Activated CD4-positive, alpha-beta T cell treated with anti-CD3 and anti-CD28 coated beads for 36 hours (primary cell): ENCODE data around the gene ABCA3. TPM values are rescaled to one million over a fixed set of nuclear protein-coding genes. Genes with fewer than 3 reads are reported as not detected.
A peak's percentile ranks its signal among the peaks of the same experiment; 100 is the strongest.

Experiments
- ATAC-seq: fragments of 200-7000 bp; cut with Tn5 transposase; one replicate; pipeline ENCODE4 v1.10.0; 2021; ENCODE audit warnings: mild to moderate bottlenecking, moderate library complexity
- CTCF ChIA-PET: fragments of 350-600 bp; sonication (Branson Sonifier 250); formaldehyde crosslinking; loops from one replicate; lab custom pipeline; 2021; ENCODE audit warnings: antibody characterized with exemption; lab: Charles Lee
- POLR2A ChIA-PET: fragments of 350-600 bp; sonication (Branson Sonifier 250); formaldehyde crosslinking; loops from one replicate; lab custom pipeline; 2021; ENCODE audit warnings: antibody characterized with exemption, inconsistent platforms; lab: Charles Lee
- DNase-seq: peaks from one replicate; pipeline ENCODE4 v3.0.0-alpha.2; 2020
- H3K27ac Mint-ChIP-seq: one replicate; pipeline ENCODE4 v1.8.0; 2021; ENCODE audit warnings: mixed read lengths
- H3K27me3 Mint-ChIP-seq: one replicate; pipeline ENCODE4 v1.8.0; 2021; ENCODE audit warnings: mixed read lengths
- H3K36me3 Mint-ChIP-seq: one replicate; pipeline ENCODE4 v1.8.0; 2021; ENCODE audit warnings: low read depth, mixed read lengths
- H3K4me1 Mint-ChIP-seq: one replicate; pipeline ENCODE4 v1.8.0; 2021; ENCODE audit warnings: mixed read lengths
- H3K4me3 Mint-ChIP-seq: one replicate; pipeline ENCODE4 v1.8.0; 2021; ENCODE audit warnings: mild to moderate bottlenecking, moderate library complexity, mixed read lengths
- H3K9me3 Mint-ChIP-seq: one replicate; pipeline ENCODE4 v1.8.0; 2021; ENCODE audit warnings: low read depth, mixed read lengths
- intact Hi-C, 2 experiments: fragments of 100-400 bp; cut with DNase I in 1 of 2; cut with micrococcal nuclease in 1 of 2; formaldehyde crosslinking; loops; one replicate each; pipeline versions ENCODE4 v1.14.2 to v1.15.1; 2022 to 2024; cut with DNase I, micrococcal nuclease
- total RNA-seq, 2 experiments: library from RNA; stranded (reverse); gene quantifications; one replicate each; pipeline ENCODE4 v1.2.3, GENCODE V29; 2021

Gene ABCA3
- total RNA-seq, 2 experiments from 2014 or later, result 6.0 to 7.2 TPM

- Mint-ChIP-seq H3K27ac (no peak overlapping the region), H3K36me3 (no peaks in the 10 kb centered on the region), H3K4me1 (no peaks in the 10 kb centered on the region), H3K27me3 (peaks cover 11% of the 10 kb centered on the region), H3K4me3 (no peak overlapping the region), H3K9me3 (no peaks in the 10 kb centered on the region)
- CTCF ChIA-PET, result no interaction called here
- intact Hi-C loops, result no loop called here
- POLR2A ChIA-PET, result no interaction called here
- no peak for DNase-seq
- ATAC-seq, result no peak
These were observed 32.2 kb upstream of the ABCA3 start for GRCh38 chr16:2372684-2373083.

GRCh38 chr16:2371421-2371820 is 30.9 kb upstream of the ABCA3 start:
- Mint-ChIP-seq H3K27me3 (peaks cover 14% of the 10 kb centered on the region), H3K27ac (no peak overlapping the region), H3K9me3 (no peaks in the 10 kb centered on the region), H3K36me3 (no peaks in the 10 kb centered on the region), H3K4me1 (no peaks in the 10 kb centered on the region), H3K4me3 (no peak overlapping the region)
- POLR2A ChIA-PET, result no interaction called here
- intact Hi-C loops, result no loop called here
- DNase-seq (no peak), ATAC-seq (no peak)
- CTCF ChIA-PET, result no interaction called here

DNA sequence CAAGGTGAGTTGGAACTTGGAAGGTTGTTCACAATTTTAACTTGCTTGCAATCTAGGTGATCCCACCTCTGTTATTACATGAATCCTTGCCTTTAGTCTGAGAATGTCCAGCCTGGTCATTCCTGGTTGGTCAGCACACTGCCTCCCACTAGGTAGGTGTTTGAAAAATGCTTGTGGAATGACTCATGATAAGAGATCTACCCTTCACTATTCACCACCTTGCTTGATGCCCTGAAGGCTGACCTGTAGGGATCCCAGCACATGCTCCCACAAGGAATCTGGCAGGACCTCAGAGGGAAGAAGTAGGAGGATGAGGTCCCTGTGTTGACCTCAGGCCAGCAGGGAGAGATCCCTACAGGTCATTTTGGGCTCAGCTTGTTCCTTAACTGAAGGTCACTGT is 30.2 kb upstream of the ABCA3 start:
- CTCF ChIA-PET, result no interaction called here
- ATAC-seq (no peak), DNase-seq (no peak)
- Mint-ChIP-seq H3K4me3 (no peak overlapping the region), H3K4me1 (no peaks in the 10 kb centered on the region), H3K27me3 (peaks cover 18% of the 10 kb centered on the region), H3K36me3 (no peaks in the 10 kb centered on the region), H3K27ac (no peak overlapping the region), H3K9me3 (no peaks in the 10 kb centered on the region)
- POLR2A ChIA-PET, result no interaction called here
- intact Hi-C loops, result no loop called here

DNA sequence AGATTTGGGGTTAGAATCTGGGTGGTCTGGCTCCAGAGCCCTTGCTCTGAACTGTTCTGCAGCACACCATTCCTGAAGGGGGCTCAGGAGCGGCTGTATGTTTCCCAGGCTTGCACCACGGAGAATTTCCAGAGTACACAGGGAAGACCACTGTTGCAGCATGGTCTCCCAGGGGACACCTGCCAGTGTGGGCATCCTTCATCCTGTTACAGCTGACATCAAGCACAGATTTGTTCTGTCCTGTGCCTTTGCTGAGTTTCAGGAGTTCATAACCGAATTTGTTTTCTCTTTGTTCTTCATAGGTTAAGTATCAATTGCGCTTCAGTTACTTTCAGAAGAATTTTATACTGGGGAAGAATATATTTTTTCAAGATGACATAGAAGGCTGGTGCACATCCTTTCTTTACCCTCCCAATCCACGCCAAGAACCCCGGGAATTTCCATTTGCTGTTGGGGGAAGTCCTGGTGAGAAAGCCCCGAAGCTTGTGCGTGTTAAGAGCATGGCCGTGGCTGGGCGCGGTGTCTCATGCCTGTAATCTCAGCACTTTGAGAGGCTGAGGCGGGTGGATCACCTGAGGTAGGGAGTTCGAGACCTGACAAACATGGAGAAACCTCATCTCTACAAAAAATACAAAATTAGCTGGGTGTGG is 26.3 kb upstream of the ABCA3 start:
- no peak overlapping the region for H3K27ac Mint-ChIP-seq
- ChIA-PET CTCF (no interaction called here), POLR2A (no interaction called here)
- no peaks in the 10 kb centered on the region for H3K36me3 Mint-ChIP-seq
- DNase-seq, result peak; percentile 8
- H3K27me3 Mint-ChIP-seq, result peaks cover 30% of the 10 kb centered on the region
- H3K9me3 Mint-ChIP-seq, result no peaks in the 10 kb centered on the region
- ATAC-seq, result no peak
- no peaks in the 10 kb centered on the region for H3K4me1 Mint-ChIP-seq
- no peak overlapping the region for H3K4me3 Mint-ChIP-seq
- intact Hi-C loops, result no loop called here

- H3K4me1 Mint-ChIP-seq, result no peaks in the 10 kb centered on the region
- no peak for DNase-seq
- no peaks in the 10 kb centered on the region for H3K9me3 Mint-ChIP-seq
- intact Hi-C loops, result no loop called here
- ATAC-seq, result no peak
- no peaks in the 10 kb centered on the region for H3K36me3 Mint-ChIP-seq
- no peak overlapping the region for H3K27ac Mint-ChIP-seq
- CTCF ChIA-PET, result no interaction called here
- H3K27me3 Mint-ChIP-seq, result peaks cover 26% of the 10 kb centered on the region
- no peak overlapping the region for H3K4me3 Mint-ChIP-seq
- POLR2A ChIA-PET, result no interaction called here
These were observed 25.1 kb upstream of the ABCA3 start for GRCh38 chr16:2365397-2366294.

GRCh38 chr16:2364638-2365210 is 24.2 kb upstream of the ABCA3 start:
- intact Hi-C loops, result no loop called here
- ATAC-seq, result no peak
- POLR2A ChIA-PET, result no interaction called here
- no peaks in the 10 kb centered on the region for H3K9me3 Mint-ChIP-seq
- H3K27me3 Mint-ChIP-seq, result peaks cover 29% of the 10 kb centered on the region
- no peaks in the 10 kb centered on the region for H3K36me3 Mint-ChIP-seq
- no peak for DNase-seq
- no peaks in the 10 kb centered on the region for H3K4me1 Mint-ChIP-seq
- CTCF ChIA-PET, result no interaction called here
- no peak overlapping the region for H3K4me3 Mint-ChIP-seq
- no peak overlapping the region for H3K27ac Mint-ChIP-seq

- no peak for DNase-seq
- Mint-ChIP-seq H3K9me3 (no peaks in the 10 kb centered on the region), H3K36me3 (no peaks in the 10 kb centered on the region), H3K27me3 (peaks cover 37% of the 10 kb centered on the region), H3K27ac (no peak overlapping the region), H3K4me3 (no peak overlapping the region), H3K4me1 (no peaks in the 10 kb centered on the region)
- no peak for ATAC-seq
- ChIA-PET POLR2A (no interaction called here), CTCF (interaction anchor here (0.8 to 1.5 kb wide), 2 partner anchors 11 to 19 kb away, joined by 3 to 4 read pairs; no protein-coding TSS in a partner anchor)
- intact Hi-C loops, result no loop called here
These were observed 21.7 kb upstream of the ABCA3 start for GRCh38 chr16:2362218-2362617.

DNA sequence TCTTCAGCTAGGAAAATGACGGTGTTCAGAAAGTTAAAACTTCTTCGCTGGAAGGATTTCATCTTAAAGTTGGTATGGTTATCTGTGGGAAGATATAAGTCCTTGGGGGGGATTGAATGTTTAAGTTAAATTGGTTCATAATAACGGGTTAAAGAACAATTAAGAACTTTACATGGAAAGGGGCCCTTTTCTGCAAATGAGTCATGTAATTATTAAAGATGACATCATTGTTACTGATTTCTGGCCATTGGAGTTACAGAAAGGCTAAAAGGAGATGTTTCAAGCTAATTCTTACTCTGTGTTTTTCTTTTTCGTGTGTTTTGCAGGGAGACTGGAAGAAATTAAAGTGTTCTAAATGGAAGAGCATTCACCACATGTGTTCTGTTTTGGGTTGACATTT is 20.6 kb upstream of the ABCA3 start:
- ChIA-PET POLR2A (no interaction called here), CTCF (interaction anchor here (0.6 to 1.5 kb wide), 3 partner anchors 10 to 54 kb away, joined by 3 to 4 read pairs (median 4); no protein-coding TSS in a partner anchor)

DNA sequence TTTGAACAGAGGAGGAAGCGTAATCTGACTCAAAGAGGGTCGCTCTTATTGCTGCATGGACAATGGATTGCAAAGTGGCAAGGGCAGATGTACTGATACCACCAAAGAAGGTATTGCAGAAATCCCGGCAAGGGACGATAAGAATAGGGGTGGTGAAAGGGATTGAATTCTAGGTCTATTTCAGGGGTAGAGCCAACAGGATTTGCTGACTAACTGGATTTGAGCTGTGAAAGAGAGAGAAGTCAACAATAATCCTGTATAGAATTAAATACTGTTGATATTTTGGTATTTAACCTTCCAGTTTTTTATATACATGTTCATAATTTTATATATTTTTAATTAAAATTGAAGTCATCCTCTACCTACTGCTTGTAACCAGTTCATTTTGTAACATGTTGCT is 19.4 kb upstream of the ABCA3 start:
- H3K4me3 Mint-ChIP-seq, result no peak overlapping the region
- ChIA-PET POLR2A (no interaction called here), CTCF (no interaction called here)
- DNase-seq, result no peak
- H3K4me1 Mint-ChIP-seq, result no peaks in the 10 kb centered on the region
- intact Hi-C loops, result no loop called here
- H3K9me3 Mint-ChIP-seq, result no peaks in the 10 kb centered on the region
- no peaks in the 10 kb centered on the region for H3K36me3 Mint-ChIP-seq
- peaks cover 27% of the 10 kb centered on the region for H3K27me3 Mint-ChIP-seq
- H3K27ac Mint-ChIP-seq, result no peak overlapping the region
- no peak for ATAC-seq

More for the DNA sequence above, 20.6 kb upstream of the ABCA3 start:
- no peaks in the 10 kb centered on the region for H3K4me1 Mint-ChIP-seq
- intact Hi-C loops, result no loop called here
- DNase-seq (no peak), ATAC-seq (no peak)
- peaks cover 31% of the 10 kb centered on the region for H3K27me3 Mint-ChIP-seq
- no peak overlapping the region for H3K4me3 Mint-ChIP-seq
- H3K9me3 Mint-ChIP-seq, result no peaks in the 10 kb centered on the region
- no peak overlapping the region for H3K27ac Mint-ChIP-seq
- no peaks in the 10 kb centered on the region for H3K36me3 Mint-ChIP-seq

DNA sequence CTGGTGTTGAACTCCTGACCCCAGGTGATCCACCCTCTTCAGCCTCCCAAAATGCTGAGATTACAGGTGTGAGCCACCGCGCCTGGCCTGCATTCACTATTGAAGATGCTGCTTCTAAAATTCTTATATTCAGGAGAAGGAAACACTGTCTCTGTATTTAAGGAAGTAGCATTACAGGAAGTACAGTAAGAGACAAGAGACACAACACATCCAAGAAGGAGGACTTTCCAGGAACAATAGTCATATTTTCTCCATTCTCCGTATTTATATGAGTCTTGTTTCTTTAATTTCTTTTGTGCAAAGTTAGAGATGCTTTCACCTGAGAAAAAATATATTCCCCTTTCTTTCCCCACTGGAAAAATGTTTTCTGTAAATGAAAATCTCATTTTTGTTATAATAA is 18.3 kb upstream of the ABCA3 start:
- Mint-ChIP-seq H3K9me3 (no peaks in the 10 kb centered on the region), H3K36me3 (no peaks in the 10 kb centered on the region), H3K4me1 (no peaks in the 10 kb centered on the region), H3K27ac (no peak overlapping the region), H3K27me3 (peaks cover 24% of the 10 kb centered on the region), H3K4me3 (no peak overlapping the region)
- ATAC-seq (no peak), DNase-seq (no peak)
- POLR2A ChIA-PET, result no interaction called here
- CTCF ChIA-PET, result no interaction called here
- intact Hi-C loops, result no loop called here

DNA sequence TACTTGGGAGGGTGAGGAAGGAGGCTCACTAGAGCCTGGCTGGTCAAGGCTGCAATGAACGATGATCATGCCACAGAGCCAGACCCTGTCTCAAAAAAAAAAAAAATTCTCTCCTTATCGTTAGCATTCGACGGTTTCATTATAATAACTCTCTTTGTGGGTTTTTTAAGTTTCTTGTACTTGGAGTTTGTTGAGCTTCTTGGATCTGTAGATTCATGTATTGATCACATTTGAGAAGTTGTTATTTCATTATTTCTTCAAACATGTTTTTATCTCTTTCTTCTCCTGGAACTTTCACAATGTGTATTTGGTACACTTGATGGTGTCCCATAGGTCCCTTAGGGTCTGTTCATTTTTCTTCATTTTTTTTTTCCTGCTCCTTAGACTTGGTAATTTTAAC is 16.8 kb upstream of the ABCA3 start:
- no peak for ATAC-seq
- Mint-ChIP-seq H3K4me3 (no peak overlapping the region), H3K27ac (no peak overlapping the region), H3K36me3 (no peaks in the 10 kb centered on the region), H3K9me3 (no peaks in the 10 kb centered on the region), H3K4me1 (no peaks in the 10 kb centered on the region), H3K27me3 (peaks cover 22% of the 10 kb centered on the region)
- intact Hi-C loops, result no loop called here
- no peak for DNase-seq
- CTCF ChIA-PET, result interaction anchor here (0.6 kb wide), 1 partner anchor 1926 kb away, joined by 3 read pairs; no protein-coding TSS in a partner anchor
- POLR2A ChIA-PET, result no interaction called here
